GM12878 (cell line): ENCODE data around the gene NOTCH1. TPM values are rescaled to one million over a fixed set of nuclear protein-coding genes. Genes with fewer than 3 reads are reported as not detected.

Experiments
- ATAC-seq: fragments of 200-7000 bp; cut with Tn5 transposase; 3 replicates; pipeline ENCODE4 v1.9.1; 2020; ENCODE audit warnings: mild to moderate bottlenecking, moderate library complexity
- BruUV-seq: library from RNA; stranded (reverse); fragments of 400-500 nt; replicated peaks from 2 replicates; lab custom pipeline; 2021; lab: Mats Ljungman, UMichigan
- CTCF ChIA-PET: fragments of 300-600 bp; sonication (Branson Sonifier 250); formaldehyde crosslinking; extraction: SDS; loops from one replicate; lab custom pipeline; 2021; ENCODE audit warnings: inconsistent platforms; lab: Yijun Ruan, JAX
- POLR2A ChIA-PET: fragments of 350-600 bp; formaldehyde crosslinking; extraction: SDS; loops from one replicate; lab custom pipeline; 2021; ENCODE audit warnings: inconsistent platforms; lab: Charles Lee
- RAD21 ChIA-PET: fragments of 300-600 bp; sonication (Branson Sonifier 250); formaldehyde crosslinking; loops from one replicate; lab custom pipeline; 2023; ENCODE audit warnings: antibody characterized with exemption; ENCODE audit not compliant: unreplicated experiment; lab: Charles Lee
- SMC1A ChIA-PET: fragments of 300-600 bp; sonication (Branson Sonifier 250); formaldehyde crosslinking; loops from one replicate; lab custom pipeline; 2023; ENCODE audit not compliant: unreplicated experiment, uncharacterized antibody; lab: Charles Lee
- DNase-seq: peaks from one replicate; pipeline ENCODE4 v3.0.0-alpha.2; 2011; ENCODE audit warnings: low read depth, low spot score
- FAIRE-seq: peaks from 3 replicates; lab custom pipeline; 2011; peaks lifted over from hg19 to GRCh38; lab: Jason Lieb, UNC
- H2AFZ ChIP-seq: 2 replicates; pipeline ENCODE4 v1.6.0; 2011; ENCODE audit warnings: low read depth, low read length, control low read depth; ENCODE audit not compliant: control insufficient read depth
- H3K27ac ChIP-seq: 2 replicates; pipeline ENCODE4 v1.5.1; 2011; ENCODE audit warnings: control low read depth; ENCODE audit not compliant: control insufficient read depth, insufficient read depth
- H3K27me3 ChIP-seq, 2 experiments: replicated peaks in 1 of 2; 2 replicates each; pipeline versions ENCODE4 v1.6.0 to v1.6.1; 2011; ENCODE audit warnings: low read length in 1 of 2; ENCODE audit not compliant: control insufficient read depth in 2 of 2, insufficient read depth in 2 of 2
- H3K36me3 ChIP-seq, 2 experiments: 2 replicates each; pipeline ENCODE4 v1.5.1; 2011; ENCODE audit warnings: low read length in 1 of 2; ENCODE audit not compliant: control insufficient read depth in 2 of 2, insufficient read depth in 2 of 2
- H3K4me1 ChIP-seq: 2 replicates; pipeline ENCODE4 v1.6.1; 2011; ENCODE audit warnings: mild to moderate bottlenecking, low read length, moderate library complexity, mixed read lengths; ENCODE audit not compliant: control insufficient read depth, insufficient read depth
- H3K4me2 ChIP-seq: 2 replicates; pipeline ENCODE4 v1.6.0; 2011; ENCODE audit warnings: control low read depth; ENCODE audit not compliant: control insufficient read depth, insufficient read depth
- H3K4me3 ChIP-seq: fragments of 200-600 bp; sonication (generic); 2 replicates; pipeline ENCODE4 v1.5.1; 2016
- H3K79me2 ChIP-seq: 2 replicates; pipeline ENCODE4 v1.6.0; 2011; ENCODE audit warnings: low read length; ENCODE audit not compliant: control insufficient read depth, insufficient read depth
- H3K9ac ChIP-seq: 2 replicates; pipeline ENCODE4 v1.8.0; 2011; ENCODE audit warnings: low read length, control low read depth, mixed read lengths; ENCODE audit not compliant: control insufficient read depth, insufficient read depth
- H3K9me3 ChIP-seq: replicated peaks from 3 replicates; pipeline ENCODE4 v1.5.1; 2011; ENCODE audit warnings: mild to moderate bottlenecking, low read length; ENCODE audit not compliant: control insufficient read depth, insufficient read depth
- H4K20me1 ChIP-seq: 2 replicates; pipeline ENCODE4 v1.6.0; 2011; ENCODE audit not compliant: control insufficient read depth, insufficient read depth
- BHLHE40 ChIP-seq, 2 experiments: fragments of 450-650 bp in 1 of 2; IDR thresholded peaks; 2 replicates each; pipeline ENCODE4 v1.6.1; 2011 to 2017; ENCODE audit warnings: low read depth in 2 of 2, borderline replicate concordance in 1 of 2, improper control_type of control experiment in 1 of 2, low read length in 1 of 2, mild to moderate bottlenecking in 1 of 2
- CREM ChIP-seq: IDR thresholded peaks from 2 replicates; pipeline ENCODE4 v1.6.1; 2014; ENCODE audit warnings: antibody characterized with exemption, low read depth
- EGR1 ChIP-seq, 2 experiments: IDR thresholded peaks; 1 replicate in 1 of 2; 2 replicates in 1 of 2; pipeline ENCODE4 v1.6.1; 2011 to 2012; ENCODE audit warnings: low read depth in 2 of 2, low read length in 2 of 2, borderline replicate concordance in 1 of 2, mild to moderate bottlenecking in 1 of 2, moderate library complexity in 1 of 2
- FOXK2 ChIP-seq: fragments of 450-650 bp; IDR thresholded peaks from 2 replicates; pipeline ENCODE4 v1.6.1; 2017; ENCODE audit warnings: mild to moderate bottlenecking, moderate library complexity
- MEF2A ChIP-seq: IDR thresholded peaks from 2 replicates; pipeline ENCODE4 v1.6.1; 2011; ENCODE audit warnings: low read depth, mild to moderate bottlenecking, low read length, moderate library complexity; ENCODE audit not compliant: insufficient read depth
- MLLT1 ChIP-seq: fragments of 450-650 bp; IDR thresholded peaks from 2 replicates; pipeline ENCODE4 v1.6.1; 2016; ENCODE audit warnings: mild to moderate bottlenecking
- PAX5 ChIP-seq: IDR thresholded peaks from 2 replicates; pipeline ENCODE4 v1.6.1; 2011; ENCODE audit warnings: low read depth, low read length, borderline replicate concordance
- PKNOX1 ChIP-seq: fragments of 450-650 bp; IDR thresholded peaks from 2 replicates; pipeline ENCODE4 v1.6.1; 2016; ENCODE audit warnings: mild to moderate bottlenecking
- PRDM15 ChIP-seq: fragments of 450-650 bp; formaldehyde crosslinking; IDR thresholded peaks from 2 replicates; pipeline ENCODE4 v1.4.0; 2020; ENCODE audit warnings: mild to moderate bottlenecking, moderate library complexity
- SPI1 ChIP-seq: IDR thresholded peaks from 2 replicates; pipeline ENCODE4 v1.6.1; 2011; ENCODE audit warnings: low read depth, mild to moderate bottlenecking, low read length, moderate library complexity, borderline replicate concordance; ENCODE audit not compliant: insufficient read depth
- ZZZ3 ChIP-seq: IDR thresholded peaks from 2 replicates; pipeline ENCODE4 v1.6.1; 2011; ENCODE audit warnings: low read depth; ENCODE audit not compliant: control insufficient read depth, insufficient read length
- WGBS: methylation state at CpG from one replicate; pipeline ENCODE4 v1.1.6; 2016; ENCODE audit warnings: low lambda C conversion rate; ENCODE audit not compliant: insufficient replicate concordance, insufficient coverage; ENCODE audit errors: missing lambda C conversion rate; 5-methylcytosine and 5-hydroxymethylcytosine counted together
- in situ Hi-C: fragments of 300-500 bp; cut with MboI; formaldehyde crosslinking; loops from 9 replicates; pipeline ENCODE4 v1.14.3; 2018; ENCODE audit warnings: mixed read lengths
- intact Hi-C: fragments of 100-400 bp; cut with micrococcal nuclease; formaldehyde crosslinking; loops from one replicate; pipeline ENCODE4 v1.14.2; 2022; ENCODE audit not compliant: unreplicated experiment
- polyA plus RNA-seq, 11 experiments: library from polyadenylated mRNA; depleted of rRNA in 4 of 11; unstranded in 6 of 11; stranded (reverse) in 5 of 11; fragments of >200 nt; fragmentation: Nextera tagmentation in 4 of 11; fragmentation: Illumina TruSeq in 1 of 11; extraction: Ambion mirVana in 4 of 11; extraction: Trizol in 1 of 11; gene quantifications; 1 replicate in 1 of 11; 2 replicates in 10 of 11; pipeline versions ENCODE4 v1.2.1 to v1.2.3, GENCODE V29; 2011 to 2016; ENCODE audit warnings: inconsistent platforms in 2 of 11, missing spikeins in 2 of 11, low read depth in 1 of 11
- total RNA-seq, 4 experiments: library from RNA; depleted of rRNA in 3 of 4; stranded (reverse); fragments of >200 nt in 3 of 4; fragmentation: Illumina TruSeq in 1 of 4; extraction: Trizol in 1 of 4; gene quantifications; 2 replicates each; pipeline versions ENCODE4 v1.2.1 to v1.2.3, GENCODE V29; 2013 to 2021

The NOTCH1 gene
- total and polyA plus RNA-seq, 10 of the 15 experiments (the other 5 are each of a cell fraction or from before 2014, with no cell fraction given): 0.02 to 40.0 (median 3.7) TPM

GRCh38 chr9:136494012-136494411, 51.8 kb downstream of the NOTCH1 start (continued):
- no peak for TF ChIP-seq MLLT1

GRCh38 chr9:136493567-136493971, 52.3 kb downstream of the NOTCH1 start:
- ATAC-seq: peak; percentile 29
- no peaks in the 10 kb centered on the region for H3K27me3 ChIP-seq

More at GRCh38 chr9:136493567-136493971, 52.3 kb downstream of the NOTCH1 start:
- Histone ChIP-seq H3K4me3 (no peak overlapping the region), H3K79me2 (no peaks in the 10 kb centered on the region), H3K27ac (no peak overlapping the region), H2AFZ (no peak overlapping the region), H3K4me1 (no peaks in the 10 kb centered on the region), H3K9me3 (no peaks in the 10 kb centered on the region), H4K20me1 (no peaks in the 10 kb centered on the region), H3K9ac (no peak overlapping the region), H3K4me2 (no peak overlapping the region), H3K36me3 (peaks cover 0 to 15% of the 10 kb centered on the region in 2 experiments; a peak in 2 of 4 replicates)
- POLR2A ChIA-PET: no interaction called here
- RAD21 ChIA-PET: no interaction called here
- DNase-seq (no peak), FAIRE-seq (no peak)
- BruUV-seq: no TSS peak
- TF ChIP-seq MEF2A (no peak), EGR1 (IDR thresholded peaks at IDR 0.05; ENCODE audit: borderline replicate concordance in 1 of 2, low read depth in 2 of 2, low read length in 2 of 2) (no peak), FOXK2 (no peak), PAX5 (no peak), PKNOX1 (no peak), CREM (no peak), BHLHE40 (IDR thresholded peaks at IDR 0.05; ENCODE audit: borderline replicate concordance in 1 of 2, low read depth in 2 of 2, low read length in 1 of 2) (no peak), ZZZ3 (no peak), SPI1 (no peak), PRDM15 (CRISPR knock-in tag) (no peak)
- SMC1A ChIA-PET: no interaction called here
- in situ Hi-C loops (loop anchor here (5.0 kb wide), 1 partner anchor 134 kb away; no protein-coding TSS in a partner anchor), intact Hi-C loops (no loop called here)
- WGBS: 73% methylated on average over 7 of the region's 8 CpGs
- CTCF ChIA-PET: no interaction called here
